Prostate gland (tissue), 2 donors: ENCODE measurements around the gene EEFSEC.

Experiments used
- CTCF ChIP-seq, 4 experiments: fragments of 200-600 bp in 2 of 4; fragments of 450-650 bp in 2 of 4; sonication (generic) in 2 of 4; IDR thresholded peaks; 1 replicate in 3 of 4; 2 replicates in 1 of 4; pipeline ENCODE4 v1.5.1; 2016 to 2019; ENCODE audit warnings: antibody characterized with exemption in 4 of 4, mild to moderate bottlenecking in 2 of 4, moderate library complexity in 2 of 4
- POLR2A ChIP-seq: fragments of 450-650 bp; IDR thresholded peaks from one replicate; pipeline ENCODE4 v1.6.1; 2016; ENCODE audit warnings: antibody characterized with exemption, mild to moderate bottlenecking

GRCh38 chr3:128334766-128335165, 181.5 kb downstream of the EEFSEC start:
- TF ChIP-seq CTCF (IDR thresholded peaks at IDR 0.05) (no peak), POLR2A (no peak)
